Gastroesophageal sphincter (tissue), 3 donors: ENCODE data around the gene XIRP2.

ENCODE experiments used
- POLR2A ChIP-seq, 2 donors: fragments of 450-650 bp; IDR thresholded peaks; one replicate each; pipeline ENCODE4 v1.6.1; 2017; ENCODE audit warnings: antibody characterized with exemption in 2 of 2, mild to moderate bottlenecking in 2 of 2, moderate library complexity in 1 of 2
- TF ChIP-seq, protein P1 (sequence below), 4 experiments: fragments of 200-600 bp in 2 of 4; fragments of 450-650 bp in 2 of 4; sonication (generic) in 1 of 4; IDR thresholded peaks; one replicate each; pipeline ENCODE4 v1.5.1; 2017 to 2019; ENCODE audit warnings: antibody characterized with exemption in 4 of 4, mild to moderate bottlenecking in 2 of 4, moderate library complexity in 2 of 4

DNA sequence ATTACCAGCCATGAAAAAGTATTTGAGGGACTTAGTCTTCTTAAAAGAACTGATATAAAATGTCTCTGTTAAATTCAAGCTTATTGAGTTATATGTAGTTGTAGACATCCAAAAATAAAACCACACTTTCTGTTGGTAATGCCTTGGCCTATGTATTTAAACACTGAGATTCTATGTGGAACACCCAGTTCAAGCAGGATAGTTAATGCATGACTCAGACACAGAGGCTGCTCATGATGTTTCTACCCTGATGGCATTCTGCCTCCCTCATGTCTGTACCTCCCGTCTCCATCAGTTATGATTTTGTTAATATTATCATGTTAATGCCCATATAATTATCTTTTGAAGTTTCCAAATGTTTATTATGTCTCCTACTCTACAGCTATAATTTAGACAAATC is 164.5 kb downstream of the XIRP2 start:
- TF ChIP-seq, protein P1, sequence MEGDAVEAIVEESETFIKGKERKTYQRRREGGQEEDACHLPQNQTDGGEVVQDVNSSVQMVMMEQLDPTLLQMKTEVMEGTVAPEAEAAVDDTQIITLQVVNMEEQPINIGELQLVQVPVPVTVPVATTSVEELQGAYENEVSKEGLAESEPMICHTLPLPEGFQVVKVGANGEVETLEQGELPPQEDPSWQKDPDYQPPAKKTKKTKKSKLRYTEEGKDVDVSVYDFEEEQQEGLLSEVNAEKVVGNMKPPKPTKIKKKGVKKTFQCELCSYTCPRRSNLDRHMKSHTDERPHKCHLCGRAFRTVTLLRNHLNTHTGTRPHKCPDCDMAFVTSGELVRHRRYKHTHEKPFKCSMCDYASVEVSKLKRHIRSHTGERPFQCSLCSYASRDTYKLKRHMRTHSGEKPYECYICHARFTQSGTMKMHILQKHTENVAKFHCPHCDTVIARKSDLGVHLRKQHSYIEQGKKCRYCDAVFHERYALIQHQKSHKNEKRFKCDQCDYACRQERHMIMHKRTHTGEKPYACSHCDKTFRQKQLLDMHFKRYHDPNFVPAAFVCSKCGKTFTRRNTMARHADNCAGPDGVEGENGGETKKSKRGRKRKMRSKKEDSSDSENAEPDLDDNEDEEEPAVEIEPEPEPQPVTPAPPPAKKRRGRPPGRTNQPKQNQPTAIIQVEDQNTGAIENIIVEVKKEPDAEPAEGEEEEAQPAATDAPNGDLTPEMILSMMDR (IDR thresholded peaks at IDR 0.05): no peak
- no peak for TF ChIP-seq POLR2A (IDR thresholded peaks at IDR 0.05)
